Ascending aorta (tissue), 2 donors: ENCODE data around the gene PANX1. TPM values are rescaled to one million over a fixed set of nuclear protein-coding genes. Genes with fewer than 3 reads are reported as not detected.
A peak's percentile ranks its signal among the peaks of the same experiment; 100 is the strongest.

Experiments used
- DNase-seq, 2 donors: peaks; one replicate each; pipeline ENCODE4 v3.0.0-alpha.2; 2019; ENCODE audit warnings: low spot score in 2 of 2
- H3K27ac ChIP-seq, 2 donors: fragments of 200-600 bp; sonication (generic); one replicate each; pipeline ENCODE4 v1.5.1; 2016 to 2017; ENCODE audit warnings: mild to moderate bottlenecking in 1 of 2
- H3K27me3 ChIP-seq: fragments of 200-600 bp; sonication (generic); one replicate; pipeline ENCODE4 v1.5.1; 2017
- H3K36me3 ChIP-seq, 2 donors: fragments of 200-600 bp; sonication (generic); one replicate each; pipeline ENCODE4 v1.5.1; 2016
- H3K4me1 ChIP-seq, 2 donors: fragments of 200-600 bp; sonication (generic); one replicate each; pipeline ENCODE4 v1.5.1; 2016 to 2017; ENCODE audit warnings: mild to moderate bottlenecking in 1 of 2
- H3K4me3 ChIP-seq, 2 donors: fragments of 200-600 bp; sonication (generic); one replicate each; pipeline ENCODE4 v1.5.1; 2016 to 2017; ENCODE audit warnings: mild to moderate bottlenecking in 1 of 2
- H3K9me3 ChIP-seq, 2 donors: fragments of 200-600 bp; sonication (generic); one replicate each; pipeline ENCODE4 v1.5.1; 2016
- CTCF ChIP-seq, 3 experiments: fragments of 200-600 bp in 2 of 3; fragments of 450-650 bp in 1 of 3; sonication (generic) in 2 of 3; IDR thresholded peaks; one replicate each; pipeline ENCODE4 v1.5.1; 2016 to 2019; ENCODE audit warnings: antibody characterized with exemption in 3 of 3, mild to moderate bottlenecking in 1 of 3, moderate library complexity in 1 of 3
- intact Hi-C: fragments of 100-400 bp; cut with DNase I; formaldehyde crosslinking; loops from one replicate; pipeline ENCODE4 v1.15.1; 2023
- total RNA-seq: library from RNA; depleted of rRNA; stranded (reverse); fragments of >200 nt; gene quantifications from one replicate; pipeline ENCODE4 v1.1.0, GENCODE V29; 2016

PANX1 gene
- total RNA-seq, 1 donor from 2014 or later: 24.4 TPM

- Histone ChIP-seq H3K27ac (peak overlapping the region; percentile 90 to 96), H3K27me3 (no peaks in the 10 kb centered on the region), H3K4me1 (peaks cover 4 to 46% of the 10 kb centered on the region in 2 donors), H3K9me3 (no peaks in the 10 kb centered on the region), H3K4me3 (peak overlapping the region; percentile 66 to 94), H3K36me3 (no peaks in the 10 kb centered on the region)
- intact Hi-C loops: loop anchor here (5.0 kb wide), 2 partner anchors 362 to 417 kb away; partner anchors contain the start of genes ANKRD49 and MRE11
- no peak for TF ChIP-seq CTCF (IDR thresholded peaks at IDR 0.05)
- DNase-seq: peak in 1 of 2 donors; percentile 82
Measured at GRCh38 chr11:94130298-94131046, 1.8 kb downstream of the PANX1 start.

GRCh38 chr11:94131047-94131717 is 2.5 kb downstream of the PANX1 start:
- Histone ChIP-seq H3K36me3 (no peaks in the 10 kb centered on the region), H3K4me1 (peaks cover 6 to 51% of the 10 kb centered on the region in 2 donors), H3K27ac (peak overlapping the region; percentile 90 to 96), H3K9me3 (no peaks in the 10 kb centered on the region), H3K4me3 (peak overlapping the region; percentile 66 to 94), H3K27me3 (no peaks in the 10 kb centered on the region)
- no peak for TF ChIP-seq CTCF (IDR thresholded peaks at IDR 0.05)
- intact Hi-C loops: loop anchor here (5.0 kb wide), 2 partner anchors 361 to 416 kb away; partner anchors contain the start of genes ANKRD49 and MRE11
- peak in 1 of 2 donors; percentile 54 for DNase-seq

- H3K4me3 ChIP-seq: peak overlapping the region; percentile 66 to 94
- H3K36me3 ChIP-seq: no peaks in the 10 kb centered on the region
- H3K27ac ChIP-seq: peak overlapping the region; percentile 90 to 96
- DNase-seq: peak in 1 of 2 donors; percentile 63
- no peaks in the 10 kb centered on the region for H3K9me3 ChIP-seq
- intact Hi-C loops: loop anchor here (5.0 kb wide), 2 partner anchors 361 to 416 kb away; partner anchors contain the start of genes ANKRD49 and MRE11
- H3K27me3 ChIP-seq: no peaks in the 10 kb centered on the region
- TF ChIP-seq CTCF (IDR thresholded peaks at IDR 0.05): no peak
- H3K4me1 ChIP-seq: peaks cover 6 to 54% of the 10 kb centered on the region in 2 donors
Measured at GRCh38 chr11:94131718-94132115, 3.1 kb downstream of the PANX1 start.

GRCh38 chr11:94132152-94132558 is 3.5 kb downstream of the PANX1 start:
- Histone ChIP-seq H3K27ac (peak overlapping the region; percentile 90 to 96), H3K4me3 (no peak overlapping the region), H3K36me3 (no peaks in the 10 kb centered on the region), H3K9me3 (no peaks in the 10 kb centered on the region), H3K27me3 (no peaks in the 10 kb centered on the region), H3K4me1 (peaks cover 6 to 56% of the 10 kb centered on the region in 2 donors)
- peak in 1 of 2 donors; percentile 82 for DNase-seq
- TF ChIP-seq CTCF (IDR thresholded peaks at IDR 0.05): no peak
- intact Hi-C loops: loop anchor here (5.0 kb wide), 2 partner anchors 360 to 415 kb away; partner anchors contain the start of genes ANKRD49 and MRE11

GRCh38 chr11:94132823-94133408 is 4.3 kb downstream of the PANX1 start:
- H3K4me3 ChIP-seq: no peak overlapping the region
- no peaks in the 10 kb centered on the region for H3K27me3 ChIP-seq
- intact Hi-C loops: loop anchor here (5.0 kb wide), 2 partner anchors 359 to 414 kb away; partner anchors contain the start of genes ANKRD49 and MRE11
- peaks cover 6 to 52% of the 10 kb centered on the region in 2 donors for H3K4me1 ChIP-seq
- DNase-seq: no peak
- no peak for TF ChIP-seq CTCF (IDR thresholded peaks at IDR 0.05)
- no peaks in the 10 kb centered on the region for H3K9me3 ChIP-seq
- H3K36me3 ChIP-seq: no peaks in the 10 kb centered on the region
- peak overlapping the region; percentile 90 to 96 for H3K27ac ChIP-seq
